DND-41 (cell line): ENCODE measurements around the gene TTC33.
A peak's percentile ranks its signal among the peaks of the same experiment; 100 is the strongest.

Experiments
- ATAC-seq: fragments of 200-7000 bp; cut with Tn5 transposase; 3 replicates; pipeline ENCODE4 v1.9.1; 2021; ENCODE audit warnings: low read depth; ENCODE audit not compliant: insufficient read depth
- DNase-seq: peaks from one replicate; pipeline ENCODE4 v3.0.0-alpha.2; 2020
- H2AFZ ChIP-seq: 2 replicates; pipeline ENCODE4 v1.6.0; 2012; ENCODE audit warnings: low read depth, low read length
- H3K27ac ChIP-seq: 2 replicates; pipeline ENCODE4 v1.5.1; 2012; ENCODE audit warnings: low read length, inconsistent platforms
- H3K27me3 ChIP-seq: fragments of 200-600 bp; sonication (generic); 2 replicates; pipeline ENCODE4 v1.6.0; 2012; ENCODE audit warnings: low read length, mild to moderate bottlenecking, inconsistent platforms; ENCODE audit not compliant: insufficient read depth, poor library complexity
- H3K36me3 ChIP-seq: 2 replicates; pipeline ENCODE4 v1.5.1; 2012; ENCODE audit warnings: low read length, inconsistent platforms; ENCODE audit not compliant: insufficient read depth
- H3K4me1 ChIP-seq: 2 replicates; pipeline ENCODE4 v1.5.1; 2012; ENCODE audit warnings: mild to moderate bottlenecking, low read length; ENCODE audit not compliant: insufficient read depth
- H3K4me2 ChIP-seq: 2 replicates; pipeline ENCODE4 v1.6.0; 2012; ENCODE audit warnings: mild to moderate bottlenecking, moderate library complexity, low read length, inconsistent platforms; ENCODE audit not compliant: insufficient read depth
- H3K4me3 ChIP-seq, 2 experiments: fragments of 200-600 bp in 1 of 2; shearing (Covaris generic) in 1 of 2; 2 replicates each; pipeline ENCODE4 v1.5.1; 2012 to 2016; ENCODE audit warnings: inconsistent platforms in 2 of 2, low read length in 2 of 2, mild to moderate bottlenecking in 2 of 2, low read depth in 1 of 2, moderate library complexity in 1 of 2
- H3K79me2 ChIP-seq: 2 replicates; pipeline ENCODE4 v1.6.0; 2012; ENCODE audit warnings: low read length, inconsistent platforms; ENCODE audit not compliant: insufficient read depth
- H3K9ac ChIP-seq: 2 replicates; pipeline ENCODE4 v1.6.0; 2012; ENCODE audit warnings: low read depth, mild to moderate bottlenecking, inconsistent platforms, low read length, moderate library complexity
- H3K9me3 ChIP-seq: 2 replicates; pipeline ENCODE4 v1.5.1; 2012; ENCODE audit warnings: low read length, moderate library complexity, mild to moderate bottlenecking, inconsistent platforms; ENCODE audit not compliant: insufficient read depth, severe bottlenecking
- H4K20me1 ChIP-seq: 2 replicates; pipeline ENCODE4 v1.6.0; 2012; ENCODE audit warnings: low read length; ENCODE audit not compliant: insufficient read depth
- CTCF ChIP-seq: IDR thresholded peaks from 2 replicates; pipeline ENCODE4 v1.5.1; 2012; ENCODE audit warnings: borderline replicate concordance, low read length, moderate library complexity, mild to moderate bottlenecking; ENCODE audit not compliant: poor library complexity, severe bottlenecking; ENCODE audit errors: extremely low read depth
- EZH2 ChIP-seq: IDR thresholded peaks from 3 replicates; pipeline ENCODE4 v1.6.1; 2012; ENCODE audit warnings: borderline replicate concordance, low read depth, mild to moderate bottlenecking, moderate library complexity, low read length, inconsistent platforms; ENCODE audit not compliant: severe bottlenecking

Gene TTC33

GRCh38 chr5:40675396-40676133 is 80.2 kb downstream of the TTC33 start:
- Histone ChIP-seq H3K27ac (peak overlapping the region; percentile 97), H3K27me3 (no peaks in the 10 kb centered on the region), H3K4me3 (0 out of 4 replicates have a peak overlapping the region, but pooled peaks of 1 of the 2 experiments have one; percentile 1)

GRCh38 chr5:40674661-40675235 is 81.0 kb downstream of the TTC33 start:
- Histone ChIP-seq H3K36me3 (no peaks in the 10 kb centered on the region), H3K79me2 (peaks cover 47% of the 10 kb centered on the region), H2AFZ (no peak overlapping the region), H3K4me1 (peaks cover 67% of the 10 kb centered on the region), H3K27me3 (no peaks in the 10 kb centered on the region), H3K4me2 (no peak overlapping the region), H3K4me3 (no peak overlapping the region), H4K20me1 (no peaks in the 10 kb centered on the region), H3K9me3 (no peaks in the 10 kb centered on the region), H3K9ac (no peak overlapping the region), H3K27ac (peak overlapping the region; percentile 97)
- TF ChIP-seq EZH2 (no peak), CTCF (no peak)
- no peak for ATAC-seq
- DNase-seq: no peak

More at GRCh38 chr5:40675396-40676133, 80.2 kb downstream of the TTC33 start:
- peaks cover 8% of the 10 kb centered on the region for H4K20me1 ChIP-seq
- H3K79me2 ChIP-seq: peaks cover 55% of the 10 kb centered on the region
- peak overlapping the region; percentile 81; the same call in 1 of the 2 replicates for H3K9ac ChIP-seq
- no peak for TF ChIP-seq EZH2
- TF ChIP-seq CTCF: no peak
- H3K4me2 ChIP-seq: peak overlapping the region; percentile 25
- DNase-seq (peak; percentile 44), ATAC-seq (no peak)
- H3K9me3 ChIP-seq: no peaks in the 10 kb centered on the region
- peaks cover 4% of the 10 kb centered on the region; the same call in 1 of the 2 replicates for H3K36me3 ChIP-seq
- H3K4me1 ChIP-seq: peaks cover 59% of the 10 kb centered on the region
- no peak overlapping the region for H2AFZ ChIP-seq

GRCh38 chr5:40672425-40672824 is 83.3 kb downstream of the TTC33 start:
- Histone ChIP-seq H3K27me3 (no peaks in the 10 kb centered on the region), H3K4me2 (no peak overlapping the region), H3K4me3 (no peak overlapping the region), H3K27ac (peak overlapping the region; percentile 52), H3K79me2 (peaks cover 28% of the 10 kb centered on the region), H3K36me3 (no peaks in the 10 kb centered on the region), H3K9ac (no peak overlapping the region), H4K20me1 (no peaks in the 10 kb centered on the region), H3K9me3 (no peaks in the 10 kb centered on the region), H3K4me1 (peaks cover 75% of the 10 kb centered on the region), H2AFZ (no peak overlapping the region; the same call in 1 of the 2 replicates)
- ATAC-seq (no peak), DNase-seq (no peak)
- no peak for TF ChIP-seq CTCF
- TF ChIP-seq EZH2: no peak
